ENCODE data around the gene WASF2. TPM values are rescaled to one million over a fixed set of nuclear protein-coding genes. Genes with fewer than 3 reads are reported as not detected.

WASF2 gene
- total RNA-seq, 1 experiment from 2014 or later: 134 TPM

- Histone ChIP-seq H3K79me2 (ENCODE audit: low read depth) (no peaks in the 10 kb centered on the region), H4K20me1 (ENCODE audit: insufficient read depth) (no peaks in the 10 kb centered on the region), H3F3A (ENCODE audit: insufficient read depth, low read depth) (peaks cover 6% of the 10 kb centered on the region), H3K4me2 (no peak overlapping the region), H2AFZ (no peak overlapping the region), H3K4me3 (no peak overlapping the region), H3K36me3 (ENCODE audit: low read depth) (no peaks in the 10 kb centered on the region), H3K27ac (no peak overlapping the region), H3K9me2 (ENCODE audit: insufficient read depth) (no peaks in the 10 kb centered on the region), H3K9me3 (ENCODE audit: insufficient read depth, low read depth) (no peaks in the 10 kb centered on the region), H3K27me3 (ENCODE audit: insufficient read depth, low read depth) (no peaks in the 10 kb centered on the region), H3K4me1 (replicated peaks; ENCODE audit: insufficient read depth) (no peaks in the 10 kb centered on the region)
- no peak for DNase-seq
- TF ChIP-seq, protein P1, sequence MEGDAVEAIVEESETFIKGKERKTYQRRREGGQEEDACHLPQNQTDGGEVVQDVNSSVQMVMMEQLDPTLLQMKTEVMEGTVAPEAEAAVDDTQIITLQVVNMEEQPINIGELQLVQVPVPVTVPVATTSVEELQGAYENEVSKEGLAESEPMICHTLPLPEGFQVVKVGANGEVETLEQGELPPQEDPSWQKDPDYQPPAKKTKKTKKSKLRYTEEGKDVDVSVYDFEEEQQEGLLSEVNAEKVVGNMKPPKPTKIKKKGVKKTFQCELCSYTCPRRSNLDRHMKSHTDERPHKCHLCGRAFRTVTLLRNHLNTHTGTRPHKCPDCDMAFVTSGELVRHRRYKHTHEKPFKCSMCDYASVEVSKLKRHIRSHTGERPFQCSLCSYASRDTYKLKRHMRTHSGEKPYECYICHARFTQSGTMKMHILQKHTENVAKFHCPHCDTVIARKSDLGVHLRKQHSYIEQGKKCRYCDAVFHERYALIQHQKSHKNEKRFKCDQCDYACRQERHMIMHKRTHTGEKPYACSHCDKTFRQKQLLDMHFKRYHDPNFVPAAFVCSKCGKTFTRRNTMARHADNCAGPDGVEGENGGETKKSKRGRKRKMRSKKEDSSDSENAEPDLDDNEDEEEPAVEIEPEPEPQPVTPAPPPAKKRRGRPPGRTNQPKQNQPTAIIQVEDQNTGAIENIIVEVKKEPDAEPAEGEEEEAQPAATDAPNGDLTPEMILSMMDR (conservative IDR thresholded peaks at IDR 0.05): no peak
- TF ChIP-seq EZH2 (IDR thresholded peaks at IDR 0.05; ENCODE audit: low read depth): no peak
- ChIA-PET CTCF (no interaction called here), POLR2A (ENCODE audit: unreplicated experiment) (no interaction called here)
- no TSS peak for BruUV-seq (replicated peaks)
- intact Hi-C loops (cut with micrococcal nuclease; ENCODE audit: unreplicated experiment): no loop called here
These were observed 84.9 kb downstream of the WASF2 start for GRCh38 chr1:27405074-27405473.

DNA sequence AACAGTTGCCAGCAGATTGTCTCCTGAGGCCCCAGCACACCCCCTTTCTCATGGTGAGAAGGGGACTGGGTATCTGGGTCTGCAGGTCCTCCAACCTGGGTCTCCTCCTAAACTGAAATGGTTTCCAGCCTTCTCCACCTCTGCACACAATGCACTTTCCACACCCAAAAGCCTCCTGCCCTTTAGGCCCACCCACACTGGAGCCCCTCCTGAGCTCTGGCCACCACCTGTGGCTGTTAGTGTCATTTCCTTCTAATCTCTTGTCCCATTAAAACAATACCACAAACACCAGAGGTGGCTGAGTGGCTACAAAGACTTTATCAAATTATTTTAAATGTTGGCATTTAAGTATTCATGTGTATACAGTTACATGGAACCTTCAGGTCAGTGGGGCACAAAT is 86.0 kb downstream of the WASF2 start:
- Histone ChIP-seq H3K9me3 (ENCODE audit: insufficient read depth, low read depth) (no peaks in the 10 kb centered on the region), H3K27me3 (ENCODE audit: insufficient read depth, low read depth) (no peaks in the 10 kb centered on the region), H3K9me2 (ENCODE audit: insufficient read depth) (no peaks in the 10 kb centered on the region), H3K4me2 (no peak overlapping the region), H2AFZ (no peak overlapping the region), H3K4me1 (replicated peaks; ENCODE audit: insufficient read depth) (no peaks in the 10 kb centered on the region), H3F3A (ENCODE audit: insufficient read depth, low read depth) (peaks cover 6% of the 10 kb centered on the region), H4K20me1 (ENCODE audit: insufficient read depth) (no peaks in the 10 kb centered on the region), H3K79me2 (ENCODE audit: low read depth) (no peaks in the 10 kb centered on the region), H3K36me3 (ENCODE audit: low read depth) (no peaks in the 10 kb centered on the region), H3K4me3 (no peak overlapping the region), H3K27ac (no peak overlapping the region)
- TF ChIP-seq, protein P1 (conservative IDR thresholded peaks at IDR 0.05): no peak
- no peak for TF ChIP-seq EZH2 (IDR thresholded peaks at IDR 0.05; ENCODE audit: low read depth)
- POLR2A ChIA-PET (ENCODE audit: unreplicated experiment): no interaction called here
- CTCF ChIA-PET: interaction anchor here (1.3 kb wide), 1 partner anchor 153 kb away, joined by 5 read pairs; no protein-coding TSS in a partner anchor
- no peak for DNase-seq
- intact Hi-C loops (cut with micrococcal nuclease; ENCODE audit: unreplicated experiment): loop anchor here (2.0 kb wide), 1 partner anchor 203 kb away; no protein-coding TSS in a partner anchor
- no TSS peak for BruUV-seq (replicated peaks)

DNA sequence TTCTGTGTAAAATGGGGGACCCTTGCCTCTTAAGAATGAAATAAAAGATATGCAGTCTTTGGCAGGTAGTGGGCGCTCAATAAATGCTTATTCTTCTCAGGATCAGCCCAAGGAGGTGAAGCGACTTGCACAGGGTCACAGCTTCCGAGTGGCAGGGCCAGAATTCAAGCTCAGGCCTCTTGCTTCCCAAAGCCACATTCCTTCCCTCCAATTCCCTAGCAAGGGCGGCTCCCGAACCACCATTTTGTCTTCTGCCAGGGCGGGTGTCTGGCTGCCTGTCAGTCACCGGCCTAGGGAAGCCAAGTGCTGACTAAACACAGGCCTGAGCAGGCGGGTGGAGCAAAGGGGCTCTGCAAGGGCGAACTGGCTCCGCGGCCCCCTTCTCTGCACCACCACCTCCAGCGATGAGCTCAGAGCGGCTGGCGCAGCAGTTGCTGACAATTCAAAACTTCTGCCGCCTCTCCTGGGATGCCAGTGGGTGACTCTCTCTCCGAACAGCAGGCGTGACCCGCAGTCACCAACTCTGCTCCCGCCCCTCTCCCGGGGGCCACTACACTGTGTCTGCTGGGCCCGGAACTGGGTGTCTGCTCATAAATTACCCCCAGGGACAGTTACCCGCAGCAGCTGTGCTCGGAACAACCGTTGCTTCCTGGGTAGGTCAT is 86.8 kb downstream of the WASF2 start:
- H3K9me2 ChIP-seq (ENCODE audit: insufficient read depth): no peaks in the 10 kb centered on the region
- H3K27me3 ChIP-seq (ENCODE audit: insufficient read depth, low read depth): no peaks in the 10 kb centered on the region
- no peak for TF ChIP-seq EZH2 (IDR thresholded peaks at IDR 0.05; ENCODE audit: low read depth)
- TF ChIP-seq, protein P1 (conservative IDR thresholded peaks at IDR 0.05): no peak
- no peaks in the 10 kb centered on the region for H3K9me3 ChIP-seq (ENCODE audit: insufficient read depth, low read depth)
- no peak overlapping the region for H3K4me3 ChIP-seq
- no peak overlapping the region for H3K4me2 ChIP-seq
- CTCF ChIA-PET: interaction anchor here (1.3 kb wide), 1 partner anchor 154 kb away, joined by 5 read pairs; no protein-coding TSS in a partner anchor
- no peaks in the 10 kb centered on the region for H3K79me2 ChIP-seq (ENCODE audit: low read depth)
- intact Hi-C loops (cut with micrococcal nuclease; ENCODE audit: unreplicated experiment): loop anchor here (2.0 kb wide), 1 partner anchor 204 kb away; no protein-coding TSS in a partner anchor
- no TSS peak for BruUV-seq (replicated peaks)
- peaks cover 6% of the 10 kb centered on the region for H3F3A ChIP-seq (ENCODE audit: insufficient read depth, low read depth)
- H3K27ac ChIP-seq: no peak overlapping the region
- no peak overlapping the region for H2AFZ ChIP-seq
- no peak for DNase-seq
- no peaks in the 10 kb centered on the region for H3K4me1 ChIP-seq (replicated peaks; ENCODE audit: insufficient read depth)
- POLR2A ChIA-PET (ENCODE audit: unreplicated experiment): interaction anchor here (0.6 kb wide), 1 partner anchor 154 kb away, joined by 20 read pairs; no protein-coding TSS in a partner anchor
- no peaks in the 10 kb centered on the region for H4K20me1 ChIP-seq (ENCODE audit: insufficient read depth)
- no peaks in the 10 kb centered on the region for H3K36me3 ChIP-seq (ENCODE audit: low read depth)

All from PC-9 (cell line).